ENCODE results near the gene GDF11. TPM values are rescaled to one million over a fixed set of nuclear protein-coding genes. Genes with fewer than 3 reads are reported as not detected.

GDF11 gene
- total and polyA plus RNA-seq, 11 donors = 6.9 to 18.2 (median 12.4) TPM

DNA sequence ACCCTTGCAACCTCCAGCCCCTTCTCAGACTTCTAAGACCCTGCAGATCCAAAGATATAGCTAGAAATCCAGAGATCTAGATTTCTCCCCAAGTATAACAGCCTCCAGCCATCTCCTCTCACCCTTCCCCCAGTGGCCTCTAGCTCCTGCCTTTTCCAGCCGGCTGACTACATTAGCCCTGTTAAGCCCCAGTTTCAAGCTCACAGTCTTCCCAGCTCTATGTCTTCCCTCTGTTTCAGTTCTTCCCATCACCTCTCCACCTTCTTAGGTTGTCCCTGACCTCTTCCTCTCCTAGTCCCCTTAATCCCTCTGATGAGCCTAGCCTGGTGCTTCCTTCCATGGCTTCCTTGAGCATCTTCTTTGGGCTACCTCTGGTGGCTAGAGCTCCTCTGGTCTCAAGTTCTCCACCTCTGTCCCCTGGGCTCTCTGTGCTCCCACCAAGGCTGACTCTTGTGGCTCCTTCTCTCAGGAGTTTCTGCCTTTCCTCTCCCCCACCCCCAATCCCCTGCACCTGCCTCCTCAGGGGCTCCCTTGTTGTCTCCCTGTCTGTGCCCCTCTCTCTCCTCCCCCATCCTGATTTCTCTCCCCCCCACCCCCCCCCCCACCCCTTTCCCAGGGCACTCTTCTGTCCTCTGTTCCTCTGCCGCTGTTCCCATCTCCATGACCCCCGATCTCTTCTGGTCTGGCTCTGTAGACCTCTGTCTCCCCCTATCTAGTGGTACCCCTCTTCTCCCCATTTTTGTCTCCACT lies 816 bp upstream of the GDF11 start:
- Histone ChIP-seq H3K4me1 (peaks cover 0 to 56% (median 39%) of the 10 kb centered on the region in 12 donors), H3K4me3 (peak overlapping the region in 10 of 12 donors; percentile 56 to 93 (median 76)), H3K27me3 (peaks cover 0 to 6% (median 0%) of the 10 kb centered on the region in 9 donors), H3K36me3 (no peaks in the 10 kb centered on the region), H3K9me3 (no peaks in the 10 kb centered on the region), H3K27ac (peak overlapping the region in 5 of 12 donors; percentile 37 to 75 (median 49))
- no peak for ATAC-seq
- TF ChIP-seq, protein P1, sequence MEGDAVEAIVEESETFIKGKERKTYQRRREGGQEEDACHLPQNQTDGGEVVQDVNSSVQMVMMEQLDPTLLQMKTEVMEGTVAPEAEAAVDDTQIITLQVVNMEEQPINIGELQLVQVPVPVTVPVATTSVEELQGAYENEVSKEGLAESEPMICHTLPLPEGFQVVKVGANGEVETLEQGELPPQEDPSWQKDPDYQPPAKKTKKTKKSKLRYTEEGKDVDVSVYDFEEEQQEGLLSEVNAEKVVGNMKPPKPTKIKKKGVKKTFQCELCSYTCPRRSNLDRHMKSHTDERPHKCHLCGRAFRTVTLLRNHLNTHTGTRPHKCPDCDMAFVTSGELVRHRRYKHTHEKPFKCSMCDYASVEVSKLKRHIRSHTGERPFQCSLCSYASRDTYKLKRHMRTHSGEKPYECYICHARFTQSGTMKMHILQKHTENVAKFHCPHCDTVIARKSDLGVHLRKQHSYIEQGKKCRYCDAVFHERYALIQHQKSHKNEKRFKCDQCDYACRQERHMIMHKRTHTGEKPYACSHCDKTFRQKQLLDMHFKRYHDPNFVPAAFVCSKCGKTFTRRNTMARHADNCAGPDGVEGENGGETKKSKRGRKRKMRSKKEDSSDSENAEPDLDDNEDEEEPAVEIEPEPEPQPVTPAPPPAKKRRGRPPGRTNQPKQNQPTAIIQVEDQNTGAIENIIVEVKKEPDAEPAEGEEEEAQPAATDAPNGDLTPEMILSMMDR (IDR thresholded peaks at IDR 0.05) = no peak
- no peak for TF ChIP-seq POLR2A (IDR thresholded peaks at IDR 0.05)
- intact Hi-C loops (cut with DNase I) = loop anchor here in 4 of 10 donors (5.0 to 10.0 kb wide), 6 partner anchors 55 to 300 kb away; partner anchors contain the start of genes RPS26 (in 2 of the 4), IKZF4 (in 1 of the 4), ORMDL2 (in 1 of the 4) and SARNP (in 1 of the 4)
- WGBS, 4 donors = 18 to 29% (median 26%) methylated on average over 3 of the region's 3 CpGs
- DNase-seq = no peak

DNA sequence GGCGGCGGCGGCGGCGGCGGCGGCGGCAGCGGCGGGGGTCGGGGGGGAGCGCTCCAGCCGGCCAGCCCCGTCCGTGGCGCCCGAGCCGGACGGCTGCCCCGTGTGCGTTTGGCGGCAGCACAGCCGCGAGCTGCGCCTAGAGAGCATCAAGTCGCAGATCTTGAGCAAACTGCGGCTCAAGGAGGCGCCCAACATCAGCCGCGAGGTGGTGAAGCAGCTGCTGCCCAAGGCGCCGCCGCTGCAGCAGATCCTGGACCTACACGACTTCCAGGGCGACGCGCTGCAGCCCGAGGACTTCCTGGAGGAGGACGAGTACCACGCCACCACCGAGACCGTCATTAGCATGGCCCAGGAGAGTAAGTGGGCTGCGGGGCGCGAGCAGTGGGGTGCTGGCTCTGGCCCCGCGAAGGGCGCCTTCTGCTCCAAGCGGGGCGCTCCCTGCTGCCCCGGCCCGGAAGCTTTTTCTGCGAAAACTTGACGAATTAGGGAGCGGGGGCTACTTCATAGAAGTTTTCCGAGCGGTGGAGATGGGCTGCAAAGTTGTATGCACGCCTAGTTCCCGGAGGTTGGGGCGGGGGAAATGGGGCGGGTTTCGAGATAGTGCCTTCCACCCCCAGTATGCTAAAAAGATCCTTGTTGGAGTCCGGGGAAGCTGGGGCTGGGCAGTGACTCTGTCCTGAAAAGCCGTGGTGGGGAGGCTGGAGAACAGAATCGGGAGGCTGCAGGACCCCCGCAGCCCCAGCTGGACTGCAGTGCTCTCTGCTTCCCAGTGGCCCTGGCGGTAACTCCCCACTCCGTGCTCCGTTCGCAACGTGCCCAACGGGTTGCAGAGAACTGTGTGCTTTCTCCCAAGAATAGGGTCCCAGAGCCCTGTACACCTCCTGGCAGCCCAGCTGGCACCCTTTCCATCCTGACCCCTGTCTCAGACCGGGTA lies 751 bp downstream of the GDF11 start:
- Histone ChIP-seq H3K36me3 (no peaks in the 10 kb centered on the region), H3K27me3 (peaks cover 0 to 6% (median 0%) of the 10 kb centered on the region in 9 donors), H3K4me1 (peaks cover 0 to 52% (median 28%) of the 10 kb centered on the region in 12 donors), H3K4me3 (peak overlapping the region; percentile 54 to 93 (median 75)), H3K27ac (peak overlapping the region in 10 of 12 donors; percentile 27 to 74 (median 58)), H3K9me3 (no peaks in the 10 kb centered on the region)
- peak in 3 of 4 donors; percentile 5 to 21 (median 13) for ATAC-seq
- no peak for TF ChIP-seq POLR2A (IDR thresholded peaks at IDR 0.05)
- TF ChIP-seq, protein P1 (IDR thresholded peaks at IDR 0.05) = peak in 1 of 12 donors; percentile 24
- DNase-seq = peak in 3 of 5 donors; percentile 61 to 78 (median 64)
- intact Hi-C loops (cut with DNase I) = loop anchor here in 4 of 10 donors (5.0 to 10.0 kb wide), 6 partner anchors 54 to 299 kb away; partner anchors contain the start of genes RPS26 (in 2 of the 4), IKZF4 (in 1 of the 4), ORMDL2 (in 1 of the 4) and SARNP (in 1 of the 4)
- 1 to 2% (median 1%) methylated on average over 29 to 73 of the region's 73 CpGs for WGBS, 4 donors

DNA sequence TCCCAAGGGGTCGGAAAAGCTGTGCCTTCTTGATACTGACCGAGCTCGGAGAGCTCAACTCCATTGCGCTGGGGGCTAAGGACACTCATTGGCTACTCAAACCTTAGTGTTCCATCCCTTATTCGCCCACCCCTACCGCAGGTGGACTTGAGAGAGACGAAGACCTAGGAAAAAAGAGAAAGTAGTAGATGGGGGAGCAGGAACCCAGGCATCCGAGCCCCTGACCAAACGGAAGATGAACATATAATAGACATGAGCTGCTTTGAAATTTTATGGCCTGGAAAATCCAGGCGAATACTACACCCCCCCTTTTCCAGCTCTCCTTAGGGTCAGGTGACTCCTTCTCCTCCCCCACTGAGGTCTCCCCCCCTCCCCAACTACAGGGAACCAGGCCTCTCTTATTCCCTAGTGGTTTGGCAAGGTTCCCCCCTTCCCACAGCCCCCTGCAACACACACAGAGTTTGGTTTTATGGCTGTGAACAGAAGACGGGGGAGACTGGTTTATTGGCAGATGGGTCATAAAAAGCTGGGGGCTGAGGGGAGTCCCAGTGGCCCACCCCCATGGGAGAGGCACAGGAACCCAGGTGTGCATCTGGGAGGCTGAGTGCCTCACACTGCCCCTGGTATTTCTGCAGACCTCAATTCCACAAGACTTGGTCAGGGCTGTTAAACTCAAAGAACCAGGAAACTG lies 1.6 kb downstream of the GDF11 start:
- Histone ChIP-seq H3K4me1 (peaks cover 0 to 52% (median 28%) of the 10 kb centered on the region in 12 donors), H3K27me3 (peaks cover 0 to 6% (median 0%) of the 10 kb centered on the region in 9 donors), H3K27ac (peak overlapping the region in 7 of 12 donors; percentile 22 to 74 (median 65)), H3K4me3 (peak overlapping the region in 11 of 12 donors; percentile 54 to 93 (median 76)), H3K9me3 (no peaks in the 10 kb centered on the region), H3K36me3 (peaks cover 0 to 4% (median 0%) of the 10 kb centered on the region in 9 donors)
- no peak for DNase-seq
- peak in 1 of 4 donors; percentile 1 for ATAC-seq
- intact Hi-C loops (cut with DNase I) = loop anchor here in 5 of 10 donors (5.0 to 10.0 kb wide), 7 partner anchors 48 to 298 kb away; partner anchors contain the start of genes RPS26 (in 2 of the 5), IKZF4 (in 1 of the 5), ORMDL2 (in 1 of the 5) and SARNP (in 1 of the 5)
- 24 to 40% (median 31%) methylated on average over 10 to 11 of the region's 11 CpGs for WGBS, 4 donors
- no peak for TF ChIP-seq POLR2A (IDR thresholded peaks at IDR 0.05)
- TF ChIP-seq, protein P1 (IDR thresholded peaks at IDR 0.05) = no peak
